NCI-H187 (cell line): ENCODE measurements around the gene ORC6.

ENCODE experiments used
- DNase-seq, 2 experiments: peaks; one replicate each; lab custom pipeline; 2025; lab: John Stamatoyannopoulos, UW

ORC6 gene

DNA sequence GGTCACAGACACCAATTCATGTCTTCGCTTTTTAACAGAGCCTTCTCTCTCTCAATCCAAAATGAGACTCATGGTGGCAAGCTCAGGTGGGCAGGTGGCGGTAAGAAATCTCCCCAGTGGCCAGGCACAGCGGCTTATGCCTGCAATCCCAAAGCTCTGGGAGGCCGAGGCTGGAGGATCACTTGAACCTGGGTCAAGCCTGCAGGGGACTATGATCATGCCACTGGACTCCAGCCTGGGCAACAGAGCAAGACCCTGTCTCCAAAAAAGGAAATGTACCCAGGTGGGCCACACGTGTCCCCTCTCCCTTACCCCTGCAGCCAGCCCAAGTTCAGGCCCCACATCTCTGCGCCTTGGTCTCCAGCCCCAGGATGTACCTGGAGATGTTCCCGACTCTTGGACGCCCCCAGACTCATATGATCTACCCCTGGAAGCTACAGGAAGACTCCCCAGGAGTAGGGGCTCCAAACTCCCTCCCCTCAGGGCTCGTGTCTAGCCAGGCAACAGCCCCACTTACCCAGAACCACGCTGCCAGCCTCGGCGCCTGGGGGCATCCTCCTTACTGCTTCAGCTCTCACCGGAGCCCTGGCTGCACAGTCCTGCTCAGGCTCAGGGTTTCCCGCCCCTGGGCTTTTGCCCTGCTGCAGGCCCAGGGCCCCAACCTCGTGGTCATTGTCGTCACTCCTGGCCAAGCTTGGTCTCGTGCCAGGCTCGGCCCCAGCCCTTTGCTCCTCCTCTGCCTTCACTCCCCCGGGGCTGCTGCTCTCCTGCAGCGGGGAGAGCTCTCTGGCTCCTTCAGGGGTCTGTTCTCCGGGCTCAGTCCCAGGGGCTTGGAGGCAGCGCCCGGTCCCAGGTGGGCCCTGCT lies 42.5 kb downstream of the ORC6 start:
- DNase-seq = no peak

DNA sequence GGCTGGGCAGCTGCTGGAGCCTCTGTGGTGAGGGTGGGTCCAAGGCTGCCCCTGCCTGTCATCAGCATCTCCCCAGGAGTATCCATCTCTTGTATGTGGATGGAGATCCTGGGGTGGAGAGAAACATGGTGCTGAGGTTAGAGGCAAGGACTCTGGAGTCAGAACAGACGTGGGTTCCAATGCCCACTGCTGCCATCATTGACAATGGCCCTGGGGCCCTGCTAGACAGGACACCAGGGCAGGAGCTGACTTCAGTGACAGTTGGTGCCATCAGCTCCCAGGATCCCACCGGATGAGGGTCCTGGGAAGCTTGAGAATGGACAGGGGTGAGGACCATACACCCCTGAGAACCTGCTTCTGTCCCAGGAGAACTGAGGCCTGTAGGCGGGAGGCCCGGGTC lies 43.1 kb downstream of the ORC6 start:
- DNase-seq = no peak

DNA sequence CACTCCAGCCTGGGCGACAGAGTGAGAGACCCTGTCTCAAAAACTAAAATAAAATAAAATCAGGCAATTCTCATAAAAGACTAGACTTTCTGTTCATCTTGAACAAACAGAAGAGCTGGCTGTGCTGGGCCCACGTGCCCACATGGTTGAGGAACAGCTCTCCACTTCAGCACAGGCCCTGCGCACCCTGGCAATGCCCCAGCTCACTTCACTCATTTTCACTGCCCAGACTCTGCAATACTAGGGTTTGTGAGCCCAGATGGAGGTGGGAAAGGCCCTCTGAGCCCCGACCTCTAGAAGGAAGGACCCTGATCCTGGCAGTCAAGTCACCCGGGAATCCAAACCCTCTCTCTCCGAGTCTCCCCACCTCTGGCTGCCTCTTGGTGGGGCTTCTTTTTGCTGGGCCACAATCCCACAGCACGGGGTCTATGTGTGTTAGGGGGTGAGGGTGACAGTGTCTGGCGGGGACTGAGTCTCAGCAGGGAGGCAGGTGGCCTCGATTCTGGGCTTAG lies 43.9 kb downstream of the ORC6 start:
- DNase-seq = no peak

DNA sequence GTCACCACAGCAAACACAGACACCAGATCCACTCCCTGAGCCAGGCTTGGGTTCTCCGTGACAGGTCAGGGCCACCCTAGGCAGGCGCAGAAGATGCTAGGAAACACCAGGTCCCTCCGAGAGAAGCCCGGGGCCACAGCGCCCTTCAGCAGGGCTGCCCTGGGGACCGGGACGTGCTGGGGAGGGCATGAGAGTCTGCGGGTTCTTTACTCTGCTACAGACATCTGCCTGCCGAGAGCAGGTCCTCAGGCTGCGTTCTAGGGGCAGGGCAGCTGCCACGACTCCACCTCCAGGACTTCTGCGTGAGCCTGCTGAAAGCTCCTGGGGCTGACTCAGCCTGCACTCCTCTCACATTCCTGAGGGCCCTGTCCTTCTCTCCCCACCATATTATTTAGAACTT lies 47.2 kb downstream of the ORC6 start:
- no peak for DNase-seq

DNA sequence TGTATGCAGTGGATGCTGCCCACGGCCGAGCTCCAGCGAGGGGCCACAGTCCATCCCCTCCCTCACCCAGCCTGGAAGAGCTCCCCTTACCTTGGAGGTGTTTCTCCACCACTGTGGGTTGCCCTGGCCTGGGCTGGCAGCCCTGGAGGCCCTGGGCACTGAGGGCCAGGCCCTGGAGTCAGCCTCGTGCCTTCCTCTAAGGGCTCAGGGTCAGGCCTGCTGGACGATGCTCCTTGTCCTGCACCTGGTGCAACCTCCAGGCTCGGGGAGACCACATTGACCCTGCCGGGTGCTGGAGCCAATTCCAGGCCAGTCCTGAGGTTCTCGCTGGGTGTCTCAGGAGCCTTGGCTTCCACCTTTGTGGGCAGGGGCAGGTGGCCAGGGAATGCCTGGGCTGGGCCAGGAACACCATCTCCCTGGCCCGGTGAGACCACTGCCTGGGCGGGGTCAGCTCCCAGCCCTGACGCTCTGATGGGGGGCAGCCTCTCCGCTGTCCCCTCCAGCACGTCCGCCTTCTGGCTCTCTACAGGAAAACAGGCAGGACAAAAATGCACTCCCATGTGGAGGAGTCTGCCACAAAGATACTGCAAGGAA lies 48.3 kb downstream of the ORC6 start:
- DNase-seq = no peak

DNA sequence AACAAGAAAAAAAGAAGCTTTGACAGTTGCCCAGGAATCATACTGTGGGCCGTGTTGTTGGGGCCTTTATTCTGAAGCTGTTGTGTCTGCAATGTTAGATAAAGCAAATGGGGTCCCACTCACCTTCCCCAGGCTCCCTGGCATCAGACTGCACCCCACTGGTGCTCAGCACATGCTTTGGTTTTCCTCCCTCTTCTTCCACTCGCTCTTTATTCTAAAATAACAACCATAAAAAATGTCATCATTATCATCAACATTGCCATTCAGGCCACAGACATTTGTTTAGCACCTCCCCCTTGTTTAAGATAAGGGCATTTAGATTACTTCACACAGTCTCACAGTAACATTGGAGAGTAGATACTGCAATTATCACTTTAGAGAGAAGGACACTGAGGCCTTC lies 50.5 kb downstream of the ORC6 start:
- DNase-seq = no peak

DNA sequence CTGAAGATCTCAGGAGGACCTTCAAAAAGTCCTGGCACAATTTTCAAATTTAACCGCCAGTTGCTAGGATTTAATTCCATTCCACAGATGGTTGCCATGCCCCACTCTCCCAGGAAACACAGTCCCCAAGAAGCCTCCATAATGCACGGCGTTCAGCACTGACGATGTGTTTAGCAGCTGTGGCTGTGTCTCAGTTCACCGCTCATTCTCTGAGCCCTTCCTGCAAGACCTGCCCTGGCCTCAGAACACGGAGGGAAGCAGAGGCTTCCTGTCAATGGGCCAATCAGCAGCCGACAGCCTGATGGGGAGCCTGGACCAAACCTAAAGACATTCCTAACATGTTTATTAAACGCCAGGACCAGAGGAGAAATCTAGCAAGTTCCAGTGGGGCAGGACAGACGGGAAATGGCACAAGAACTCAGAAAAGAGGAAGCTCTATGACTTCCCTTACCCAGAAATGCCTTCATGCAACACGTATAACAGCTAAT lies 53.8 kb downstream of the ORC6 start:
- DNase-seq = no peak

DNA sequence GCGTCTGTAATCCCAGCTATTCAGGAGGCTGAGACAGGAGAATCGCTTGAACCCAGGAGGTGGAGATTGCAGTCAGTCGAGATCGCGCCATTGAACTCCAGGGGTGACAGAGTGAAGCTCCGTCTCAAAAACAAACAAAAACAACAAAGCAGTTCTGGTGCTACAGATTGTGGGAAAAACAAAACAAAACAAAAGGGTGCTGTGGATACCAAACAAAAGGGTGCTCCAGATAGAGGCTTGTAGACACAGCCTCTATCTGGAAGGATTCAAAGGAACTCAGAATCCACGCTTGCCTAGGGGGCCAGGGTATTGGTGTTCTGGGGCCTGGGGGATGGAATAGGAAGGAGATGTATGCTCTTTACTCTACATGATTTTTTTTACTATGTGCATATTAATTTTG lies 56.2 kb downstream of the ORC6 start:
- no peak for DNase-seq

DNA sequence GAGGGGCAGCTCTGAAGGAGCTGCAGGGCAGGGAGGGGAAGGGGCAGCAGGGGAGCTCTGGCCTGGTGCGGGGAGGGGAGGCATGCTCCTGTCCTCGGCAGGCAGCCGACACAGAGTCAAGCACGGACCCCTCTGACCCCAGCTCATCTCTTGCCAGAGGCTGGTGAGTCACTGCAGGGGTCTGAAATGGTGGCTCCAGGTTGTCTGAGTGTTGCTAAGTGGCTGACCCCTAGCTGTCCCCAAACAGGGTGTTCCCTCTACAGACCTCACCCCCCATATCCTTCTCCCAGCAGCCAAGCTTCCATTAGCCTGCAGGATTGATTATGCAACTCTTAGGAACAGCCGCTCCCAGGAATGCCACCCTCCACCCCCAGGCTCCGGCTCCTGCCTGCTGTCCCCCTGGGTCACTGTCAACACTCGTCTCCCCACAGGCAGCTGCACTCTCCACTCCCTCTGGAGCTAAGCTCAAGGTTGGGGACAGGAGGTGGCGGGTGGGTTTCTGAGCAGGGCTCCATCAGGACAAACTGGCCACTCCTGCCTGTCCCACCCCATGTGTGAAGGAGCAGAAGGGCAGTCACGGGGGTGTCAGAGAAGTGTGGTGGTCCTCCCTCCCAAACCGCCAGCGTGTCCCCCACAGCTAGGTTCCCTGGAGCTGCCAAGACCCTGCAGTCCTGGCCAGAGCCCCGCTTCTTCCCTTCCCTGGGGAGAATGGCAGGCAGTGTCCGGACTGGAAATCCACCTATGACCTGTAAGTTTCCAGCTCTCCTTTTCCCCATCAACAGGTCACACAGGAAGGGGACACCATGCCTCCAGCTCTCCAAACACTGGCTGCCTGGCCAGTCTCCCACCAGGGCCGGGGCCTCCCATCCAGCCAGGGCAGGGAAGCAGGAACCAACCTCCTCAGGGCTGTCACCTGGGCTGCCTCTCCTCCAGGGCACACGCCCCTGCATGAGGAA lies 57.6 kb downstream of the ORC6 start:
- no peak for DNase-seq
